Body of pancreas (tissue), 4 donors: ENCODE measurements around the gene LSM8.
A peak's percentile ranks its signal among the peaks of the same experiment; 100 is the strongest.

ENCODE experiments used
- CTCF ChIP-seq, 7 experiments: fragments of 450-650 bp in 4 of 7; fragments of 200-600 bp in 3 of 7; sonication (generic) in 3 of 7; IDR thresholded peaks; one replicate each; pipeline ENCODE4 v1.5.1; 2016 to 2019; ENCODE audit warnings: antibody characterized with exemption in 7 of 7
- POLR2A ChIP-seq, 3 donors: fragments of 450-650 bp; IDR thresholded peaks; one replicate each; pipeline ENCODE4 v1.6.1; 2016; ENCODE audit warnings: antibody characterized with exemption in 3 of 3, mild to moderate bottlenecking in 2 of 3

DNA sequence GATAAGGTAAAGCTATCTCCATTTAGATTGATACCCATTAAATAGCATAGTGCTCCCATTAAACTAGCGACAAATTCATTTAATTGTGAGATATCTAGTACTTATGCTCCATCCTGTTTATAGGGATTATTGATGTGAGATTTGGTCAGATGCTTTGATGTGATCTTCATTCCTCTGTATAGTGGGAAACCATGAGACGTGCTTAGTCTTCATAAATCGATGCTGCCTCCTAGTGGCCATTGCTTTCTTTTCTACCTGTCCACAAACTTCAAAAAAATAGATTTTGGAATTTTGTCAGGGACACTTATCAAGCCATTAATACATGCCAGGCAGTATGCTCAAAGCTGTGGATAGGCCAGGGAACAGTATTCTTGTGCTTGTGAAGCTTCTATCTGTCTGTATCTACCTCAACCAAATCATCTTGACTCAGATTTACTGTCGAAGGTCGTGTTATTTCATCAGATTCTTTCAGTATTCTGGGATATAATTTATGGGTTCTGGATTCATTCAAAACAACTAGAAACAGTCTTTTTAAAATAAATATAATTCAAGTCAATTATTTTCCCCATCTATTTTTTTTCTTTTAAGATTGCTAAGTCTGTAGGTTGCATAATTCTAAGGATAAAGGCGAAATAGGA is 12.0 kb downstream of the LSM8 start:
- TF ChIP-seq CTCF (IDR thresholded peaks at IDR 0.05) (peak; percentile 29 to 74 (median 71)), POLR2A (IDR thresholded peaks at IDR 0.05) (no peak)
